ENCODE data around the gene CAPSL.
"Not testable (repeated sequence)": the region's sequence is repeated elsewhere in the genome, so short reads cannot be mapped to it uniquely, and the experiment has no call there.

The CAPSL gene

DNA sequence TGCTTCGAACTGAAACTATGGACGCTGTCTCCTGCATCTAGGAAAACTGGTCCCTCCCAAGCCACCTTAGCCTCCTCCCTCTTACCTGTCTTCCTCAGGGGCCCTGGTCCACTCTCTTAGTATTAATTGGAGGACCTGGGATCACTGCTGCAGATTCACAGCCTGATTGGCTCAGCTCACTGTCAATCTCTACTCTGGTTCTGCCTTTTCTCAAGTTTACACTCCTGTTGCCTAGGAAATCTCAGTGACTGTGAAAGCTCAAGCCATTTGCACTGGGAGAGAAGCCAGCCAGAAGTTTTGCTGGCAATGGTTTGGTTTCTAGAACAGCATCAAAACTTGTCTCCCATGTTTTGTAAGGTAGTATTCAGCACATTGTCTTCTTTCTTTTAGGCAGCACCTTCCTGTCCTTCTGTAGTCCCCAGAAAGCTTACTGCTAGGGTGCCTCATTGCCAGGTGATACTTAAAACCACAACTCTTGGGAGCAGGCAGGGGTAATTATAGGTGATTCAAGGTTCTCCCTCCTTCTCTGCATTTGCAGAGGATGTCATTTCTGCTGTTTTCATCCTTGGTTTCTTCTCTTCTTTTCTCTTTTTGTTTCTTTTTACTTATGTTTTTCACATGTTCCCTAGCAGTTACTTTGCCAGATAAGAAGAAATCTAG is at the start of gene CAPSL:
Gene CAPSL, minus strand, starts transcription at position 55 of the 660 bp plus-strand sequence. CDS start 17,502 bp downstream, outside the sequence.
- DNase-seq, result no peak

GRCh38 chr5:35987776-35988175 is 49.4 kb upstream of the CAPSL start:
- no peak for DNase-seq

DNA sequence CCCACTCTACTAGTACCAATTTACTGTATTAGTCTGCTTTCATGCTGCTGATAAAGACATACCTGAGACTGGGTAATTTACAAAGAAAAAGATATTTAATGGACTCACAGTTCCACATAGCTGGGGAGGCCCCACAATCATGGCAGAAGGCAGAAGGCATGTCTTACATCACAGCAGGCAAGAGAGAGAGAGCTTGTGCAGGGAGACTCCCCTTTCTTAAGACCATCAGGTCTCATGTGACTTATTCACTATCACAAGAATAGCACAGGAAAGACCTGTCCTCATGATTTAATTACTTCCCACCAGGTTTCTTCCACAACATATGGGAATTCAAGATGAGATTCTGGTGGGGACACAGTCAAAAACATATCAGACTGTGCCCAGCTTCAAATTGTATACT is 41.3 kb upstream of the CAPSL start:
- no peak for DNase-seq

DNA sequence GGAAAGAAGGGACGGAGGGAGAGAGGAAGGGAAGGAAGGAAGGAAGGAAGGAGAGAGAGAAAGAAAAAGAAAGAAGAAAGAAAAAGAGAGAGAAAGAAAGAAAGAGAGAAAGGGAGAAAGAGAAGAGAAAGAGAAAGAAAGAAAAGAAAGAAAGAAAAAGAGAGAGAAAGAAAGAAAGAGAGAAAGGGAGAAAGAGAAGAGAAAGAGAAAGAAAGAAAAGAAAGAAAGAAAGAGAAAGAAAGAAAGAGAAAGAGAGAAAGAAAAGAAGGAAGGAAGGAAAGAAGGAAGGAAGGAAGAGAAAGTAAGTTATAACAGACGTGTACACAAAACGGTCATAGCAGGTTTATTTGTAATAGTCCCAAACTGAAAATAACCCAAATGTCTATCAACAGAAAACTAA is 38.4 kb upstream of the CAPSL start:
- not testable (repeated sequence) for DNase-seq

DNA sequence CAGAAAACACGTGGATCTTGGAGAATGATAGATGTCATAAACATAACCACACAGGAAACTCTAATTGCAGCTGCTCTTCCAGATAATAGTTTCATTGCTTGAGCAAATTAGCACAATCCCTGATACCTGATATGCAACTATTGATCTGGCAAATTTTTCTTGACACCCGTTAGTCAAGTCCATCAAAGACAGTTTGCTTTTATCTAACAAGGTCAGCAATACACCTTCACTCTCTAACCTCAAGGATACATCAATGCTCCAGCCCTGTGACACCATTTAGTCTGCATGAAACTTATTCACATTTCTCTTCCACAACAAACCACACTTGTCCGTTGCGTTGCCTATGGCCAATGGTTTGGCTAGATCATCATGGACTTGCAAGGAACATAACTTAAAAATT is 36.1 kb upstream of the CAPSL start:
- DNase-seq, result no peak

- no peak for DNase-seq
Measured at GRCh38 chr5:35971878-35972210, 33.4 kb upstream of the CAPSL start.

GRCh38 chr5:35971186-35971877 is 32.9 kb upstream of the CAPSL start:
- DNase-seq, result no peak

GRCh38 chr5:35963381-35963843 is 25.0 kb upstream of the CAPSL start:
- DNase-seq, result no peak

DNA sequence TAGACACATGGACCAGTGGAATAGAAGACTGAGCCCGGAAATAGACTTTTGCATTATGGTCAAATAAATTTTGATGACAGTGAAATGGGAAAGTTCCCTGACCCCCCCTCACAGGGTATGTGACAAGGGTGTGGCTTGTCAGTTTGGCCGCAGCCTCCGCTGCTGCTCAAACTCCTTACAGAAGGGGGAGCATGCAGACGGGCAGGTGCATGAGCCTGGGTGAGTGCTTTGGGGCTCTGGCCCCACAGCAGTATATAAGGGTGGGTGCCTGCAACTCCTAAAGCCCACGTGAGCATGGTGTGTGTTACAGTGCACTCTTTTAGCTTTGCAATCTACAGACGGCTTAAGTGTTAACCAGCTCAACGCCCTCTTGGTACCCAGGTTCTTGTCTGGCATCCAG is 21.9 kb upstream of the CAPSL start:
- DNase-seq, result no peak

DNA sequence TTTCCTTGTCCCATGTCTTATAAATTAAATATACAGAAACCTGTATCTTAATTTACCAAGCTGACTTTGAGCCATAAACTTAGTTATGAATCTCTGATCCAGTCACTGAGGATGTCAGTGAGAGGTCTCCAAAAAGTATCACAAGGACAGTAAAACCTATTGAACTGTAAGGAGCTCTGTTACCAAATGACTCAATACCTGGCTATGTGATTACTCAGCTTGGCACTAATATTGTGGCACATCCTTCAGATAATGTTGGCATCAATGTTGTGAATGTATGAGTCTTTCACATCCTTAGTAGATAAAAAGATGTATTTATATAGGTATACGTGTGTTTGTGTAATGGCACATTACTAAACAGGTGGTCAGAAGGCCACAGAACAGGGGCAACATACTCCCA is 18.0 kb upstream of the CAPSL start:
- DNase-seq, result no peak

GRCh38 chr5:35954175-35954574 is 15.8 kb upstream of the CAPSL start:
- no peak for DNase-seq

- no peak for DNase-seq
Measured at GRCh38 chr5:35947085-35947484, 8.7 kb upstream of the CAPSL start.

- DNase-seq, result no peak
Measured at GRCh38 chr5:35939639-35940038, 1.2 kb upstream of the CAPSL start.

- DNase-seq, result peak; percentile 53
Measured at GRCh38 chr5:35926389-35927051, 11.9 kb downstream of the CAPSL start.

DNA sequence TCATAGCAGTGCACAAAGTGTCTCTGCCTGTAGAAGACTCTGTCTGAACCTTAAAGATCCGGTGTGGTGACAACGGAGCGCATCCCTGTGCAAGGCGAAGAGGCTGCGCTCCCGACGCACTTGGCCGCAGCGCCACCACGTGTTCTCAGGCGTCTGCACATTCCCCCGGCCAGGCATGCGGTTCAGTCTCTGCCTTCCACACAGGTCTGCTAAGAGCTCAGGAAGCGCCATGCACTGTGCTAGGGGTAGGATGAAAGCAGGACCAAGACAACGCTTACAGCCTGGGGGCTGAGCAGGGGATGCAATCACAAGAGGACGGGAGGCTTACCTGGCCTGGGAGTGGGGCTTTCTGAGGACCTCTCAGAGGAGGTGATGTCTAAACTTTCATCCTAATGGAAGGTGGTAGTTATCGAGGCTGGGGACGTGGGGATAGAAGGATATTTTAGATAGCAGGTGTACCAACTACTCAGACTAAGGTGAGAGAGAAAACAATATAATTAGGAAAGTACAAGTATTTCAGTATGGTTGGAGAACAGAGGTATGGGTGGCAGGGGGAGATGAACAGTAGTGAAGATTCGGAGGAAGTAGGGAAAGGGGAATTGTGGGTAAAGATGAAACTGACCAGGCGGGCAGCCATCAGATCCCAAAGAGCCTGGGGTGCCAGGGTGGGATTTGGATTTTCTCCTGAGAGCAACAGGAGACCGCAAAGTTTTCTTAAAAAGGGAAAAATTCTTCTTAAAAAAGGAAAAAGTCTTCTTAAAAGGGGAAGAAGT is 13.3 kb downstream of the CAPSL start:
- DNase-seq, result peak; percentile 85

- no peak for DNase-seq
Measured at GRCh38 chr5:35924122-35924949, 14.1 kb downstream of the CAPSL start.

GRCh38 chr5:35922468-35922867 is 16.0 kb downstream of the CAPSL start:
- no peak for DNase-seq

GRCh38 chr5:35921930-35922329 is 16.5 kb downstream of the CAPSL start:
- DNase-seq, result no peak

DNA sequence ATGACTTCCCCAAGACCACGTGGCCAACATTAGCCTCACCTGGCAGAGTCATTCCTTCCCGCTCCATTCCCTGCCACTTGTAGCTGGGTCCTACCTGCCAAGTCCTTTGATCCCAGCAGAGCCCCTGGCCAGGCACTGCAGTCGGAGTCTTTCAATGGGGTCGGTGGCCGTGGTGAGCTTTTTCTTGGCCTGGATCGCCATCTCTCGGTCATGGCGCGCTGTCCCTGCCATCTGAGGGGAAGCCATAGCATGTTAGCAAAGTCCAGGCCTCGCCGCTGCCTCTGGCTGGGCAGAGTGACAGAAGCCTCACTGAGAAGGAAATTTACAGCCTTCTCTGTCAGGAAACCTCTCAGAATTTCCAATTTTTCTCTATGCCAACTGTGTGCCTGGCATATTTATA is 17.5 kb downstream of the CAPSL start:
- no peak for DNase-seq

- no peak for DNase-seq
Measured at GRCh38 chr5:35919191-35919590, 19.2 kb downstream of the CAPSL start.

GRCh38 chr5:35908814-35909213 is 29.6 kb downstream of the CAPSL start:
- no peak for DNase-seq

- DNase-seq, result no peak
Measured at GRCh38 chr5:35908228-35908627, 30.2 kb downstream of the CAPSL start.
